Hepatocyte (in vitro differentiated cells): Measurements from ENCODE around the gene RCAN2. TPM values are rescaled to one million over a fixed set of nuclear protein-coding genes. Genes with fewer than 3 reads are reported as not detected.

ENCODE experiments used
- DNase-seq: peaks from one replicate; pipeline ENCODE4 v3.0.0-alpha.2; 2016; ENCODE audit warnings: low spot score
- H2AFZ ChIP-seq: fragments of 200-600 bp; sonication (generic); 2 replicates; pipeline ENCODE4 v1.6.0; 2016; ENCODE audit warnings: antibody characterized with exemption, mild to moderate bottlenecking
- H3K27ac ChIP-seq: fragments of 200-600 bp; sonication (generic); 2 replicates; pipeline ENCODE4 v1.5.1; 2016; ENCODE audit warnings: mild to moderate bottlenecking
- H3K27me3 ChIP-seq: fragments of 200-600 bp; sonication (generic); 2 replicates; pipeline ENCODE4 v1.6.1; 2016
- H3K36me3 ChIP-seq: fragments of 200-600 bp; sonication (generic); replicated peaks from 2 replicates; pipeline ENCODE4 v1.5.1; 2016; ENCODE audit warnings: low read depth; ENCODE audit not compliant: insufficient read depth
- H3K4me1 ChIP-seq: fragments of 200-600 bp; sonication (generic); 2 replicates; pipeline ENCODE4 v1.5.1; 2016; ENCODE audit warnings: mild to moderate bottlenecking, moderate library complexity; ENCODE audit not compliant: insufficient read depth
- H3K4me2 ChIP-seq: fragments of 200-600 bp; sonication (generic); 2 replicates; pipeline ENCODE4 v1.6.0; 2016
- H3K4me3 ChIP-seq: fragments of 200-600 bp; sonication (generic); 2 replicates; pipeline ENCODE4 v1.5.1; 2016; ENCODE audit warnings: mild to moderate bottlenecking
- H3K79me2 ChIP-seq: fragments of 200-600 bp; sonication (generic); 2 replicates; pipeline ENCODE4 v1.6.0; 2017; ENCODE audit warnings: mild to moderate bottlenecking
- H3K9me2 ChIP-seq: fragments of 200-600 bp; sonication (generic); replicated peaks from 2 replicates; pipeline ENCODE4 v1.6.0; 2017; ENCODE audit warnings: mild to moderate bottlenecking; ENCODE audit not compliant: insufficient read depth
- H3K9me3 ChIP-seq: fragments of 200-600 bp; sonication (generic); 2 replicates; pipeline ENCODE4 v1.5.1; 2016; ENCODE audit warnings: low read depth, mild to moderate bottlenecking
- H4K20me1 ChIP-seq: fragments of 200-600 bp; sonication (generic); 2 replicates; pipeline ENCODE4 v1.6.0; 2016; ENCODE audit warnings: mild to moderate bottlenecking; ENCODE audit not compliant: insufficient read depth, poor library complexity, severe bottlenecking
- EZH2 ChIP-seq: fragments of 200-600 bp; sonication (generic); IDR thresholded peaks from 2 replicates; pipeline ENCODE4 v1.6.1; 2016; ENCODE audit warnings: antibody characterized with exemption, mild to moderate bottlenecking, borderline replicate concordance
- EZH2phosphoT487 ChIP-seq: fragments of 200-600 bp; sonication (generic); IDR thresholded peaks from one replicate; pipeline ENCODE4 v1.6.1; 2018; ENCODE audit warnings: antibody characterized with exemption, mild to moderate bottlenecking, low read depth, moderate library complexity; ENCODE audit not compliant: unreplicated experiment, severe bottlenecking
- WGBS: methylation state at CpG from one replicate; pipeline ENCODE4 v1.1.6; 2016; ENCODE audit warnings: low lambda C conversion rate; ENCODE audit errors: missing lambda C conversion rate; 5-methylcytosine and 5-hydroxymethylcytosine counted together
- polyA plus RNA-seq: library from polyadenylated mRNA; unstranded; fragments of >200 nt; fragmentation: Nextera tagmentation; extraction: Ambion mirVana; gene quantifications from 2 replicates; pipeline ENCODE4 v1.2.1, GENCODE V29; 2016
- total RNA-seq: library from RNA; depleted of rRNA; stranded (reverse); fragments of >200 nt; gene quantifications from 2 replicates; pipeline ENCODE4 v1.2.3, GENCODE V29; 2014
- TF ChIP-seq, protein P1 (sequence below): fragments of 200-600 bp; sonication (generic); IDR thresholded peaks from 2 replicates; pipeline ENCODE4 v1.5.1; 2016; ENCODE audit warnings: antibody characterized with exemption, mild to moderate bottlenecking; ENCODE audit not compliant: poor library complexity

Gene RCAN2
- total and polyA plus RNA-seq, 2 experiments from 2014 or later: 5.0 to 6.6 TPM

DNA sequence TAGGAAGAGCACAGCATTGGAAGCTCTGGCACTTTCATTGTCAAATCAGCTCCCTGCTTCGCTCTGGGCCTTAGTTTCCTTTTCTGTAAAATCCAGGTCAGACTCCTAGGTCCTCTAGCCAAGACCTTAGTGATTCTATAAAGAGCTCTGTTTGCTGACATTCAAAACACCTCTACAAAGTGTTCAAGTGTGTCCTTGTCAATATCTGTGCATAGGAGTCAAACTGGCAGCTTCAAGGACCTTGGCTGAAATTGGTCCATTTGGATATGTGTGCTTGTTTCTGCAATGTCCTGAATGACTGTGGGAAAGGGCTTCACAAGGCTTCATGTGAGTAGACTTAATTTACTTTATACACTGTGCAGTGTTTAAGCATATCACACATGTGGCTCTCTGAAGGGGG is 246.6 kb downstream of the RCAN2 start:
- Histone ChIP-seq H4K20me1 (no peaks in the 10 kb centered on the region), H3K36me3 (no peaks in the 10 kb centered on the region), H3K9me2 (no peaks in the 10 kb centered on the region), H3K27me3 (no peaks in the 10 kb centered on the region), H2AFZ (no peak overlapping the region), H3K9me3 (no peaks in the 10 kb centered on the region), H3K4me2 (no peak overlapping the region), H3K4me1 (no peaks in the 10 kb centered on the region), H3K4me3 (no peak overlapping the region), H3K79me2 (no peaks in the 10 kb centered on the region), H3K27ac (no peak overlapping the region)
- no peak for DNase-seq
- TF ChIP-seq EZH2phosphoT487 (no peak), EZH2 (no peak)
- TF ChIP-seq, protein P1, sequence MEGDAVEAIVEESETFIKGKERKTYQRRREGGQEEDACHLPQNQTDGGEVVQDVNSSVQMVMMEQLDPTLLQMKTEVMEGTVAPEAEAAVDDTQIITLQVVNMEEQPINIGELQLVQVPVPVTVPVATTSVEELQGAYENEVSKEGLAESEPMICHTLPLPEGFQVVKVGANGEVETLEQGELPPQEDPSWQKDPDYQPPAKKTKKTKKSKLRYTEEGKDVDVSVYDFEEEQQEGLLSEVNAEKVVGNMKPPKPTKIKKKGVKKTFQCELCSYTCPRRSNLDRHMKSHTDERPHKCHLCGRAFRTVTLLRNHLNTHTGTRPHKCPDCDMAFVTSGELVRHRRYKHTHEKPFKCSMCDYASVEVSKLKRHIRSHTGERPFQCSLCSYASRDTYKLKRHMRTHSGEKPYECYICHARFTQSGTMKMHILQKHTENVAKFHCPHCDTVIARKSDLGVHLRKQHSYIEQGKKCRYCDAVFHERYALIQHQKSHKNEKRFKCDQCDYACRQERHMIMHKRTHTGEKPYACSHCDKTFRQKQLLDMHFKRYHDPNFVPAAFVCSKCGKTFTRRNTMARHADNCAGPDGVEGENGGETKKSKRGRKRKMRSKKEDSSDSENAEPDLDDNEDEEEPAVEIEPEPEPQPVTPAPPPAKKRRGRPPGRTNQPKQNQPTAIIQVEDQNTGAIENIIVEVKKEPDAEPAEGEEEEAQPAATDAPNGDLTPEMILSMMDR: no peak
- 100% methylated on average over 1 of the region's 1 CpG for WGBS

DNA sequence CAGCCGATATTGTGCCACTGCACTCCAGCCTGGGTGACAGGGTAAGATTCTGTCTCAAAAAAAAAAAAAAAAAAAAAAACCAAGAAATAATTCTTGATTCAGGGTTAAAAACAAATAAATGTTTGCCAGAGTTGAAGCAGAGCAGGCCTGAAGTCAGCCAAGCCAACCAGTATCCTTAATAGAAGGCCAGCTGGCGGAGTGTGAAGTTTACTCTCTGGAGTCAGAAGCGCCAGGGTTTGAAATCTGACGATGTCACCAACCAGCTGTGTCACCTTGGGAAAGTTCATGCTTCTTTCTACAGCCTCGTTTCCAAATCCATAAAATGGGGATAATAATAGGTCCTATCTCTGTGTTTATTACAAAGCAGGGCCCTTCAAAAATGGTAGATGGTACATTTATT is 247.5 kb downstream of the RCAN2 start:
- no peaks in the 10 kb centered on the region for H3K9me2 ChIP-seq
- WGBS: 94% methylated on average over 5 of the region's 5 CpGs

DNA sequence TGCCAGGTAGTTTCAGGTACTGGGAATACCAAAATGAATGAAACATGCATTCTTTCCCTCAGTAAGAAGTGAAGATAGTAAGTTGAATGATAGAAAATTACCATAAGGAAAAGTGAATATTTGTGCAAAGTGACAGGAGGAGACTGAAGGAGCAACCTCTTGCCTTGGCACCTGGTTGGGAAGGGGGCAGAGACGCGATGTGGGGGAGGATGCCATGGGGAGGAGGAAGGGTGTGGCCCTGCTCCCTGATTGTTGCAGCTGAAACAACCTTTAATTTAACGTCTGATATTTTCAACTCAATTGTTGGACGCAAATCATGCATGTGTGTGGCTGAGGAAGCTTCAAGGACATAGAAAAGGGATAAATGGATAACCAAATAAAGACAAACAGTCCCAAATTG is 248.3 kb downstream of the RCAN2 start:
- DNase-seq: no peak
- Histone ChIP-seq H3K36me3 (no peaks in the 10 kb centered on the region), H3K4me2 (no peak overlapping the region), H3K9me3 (no peaks in the 10 kb centered on the region), H3K4me3 (no peak overlapping the region), H3K4me1 (no peaks in the 10 kb centered on the region), H3K27ac (no peak overlapping the region), H4K20me1 (no peaks in the 10 kb centered on the region), H3K27me3 (no peaks in the 10 kb centered on the region), H2AFZ (no peak overlapping the region), H3K79me2 (no peaks in the 10 kb centered on the region), H3K9me2 (no peaks in the 10 kb centered on the region)
- 97% methylated on average over 4 of the region's 4 CpGs for WGBS
- TF ChIP-seq EZH2 (no peak), EZH2phosphoT487 (no peak)
- TF ChIP-seq, protein P1: no peak

More for the DNA sequence above, 247.5 kb downstream of the RCAN2 start:
- H2AFZ ChIP-seq: no peak overlapping the region
- H3K4me1 ChIP-seq: no peaks in the 10 kb centered on the region
- H3K36me3 ChIP-seq: no peaks in the 10 kb centered on the region
- H3K27me3 ChIP-seq: no peaks in the 10 kb centered on the region
- no peak overlapping the region for H3K4me2 ChIP-seq
- H3K79me2 ChIP-seq: no peaks in the 10 kb centered on the region
- no peak overlapping the region for H3K27ac ChIP-seq
- H3K9me3 ChIP-seq: no peaks in the 10 kb centered on the region
- DNase-seq: no peak
- no peaks in the 10 kb centered on the region for H4K20me1 ChIP-seq
- H3K4me3 ChIP-seq: no peak overlapping the region
- no peak for TF ChIP-seq EZH2phosphoT487
- TF ChIP-seq, protein P1: no peak
- no peak for TF ChIP-seq EZH2
